Hematopoietic multipotent progenitor cell treated with erythropoietin and hydrocortisone succinate and interleukin-3 and kit ligand, for 8 days (in vitro differentiated cells): ENCODE results near the gene NISCH.

Experiments used
- DNase-seq: peaks from one replicate; pipeline ENCODE4 v3.0.0-alpha.2; 2015

NISCH gene

DNA sequence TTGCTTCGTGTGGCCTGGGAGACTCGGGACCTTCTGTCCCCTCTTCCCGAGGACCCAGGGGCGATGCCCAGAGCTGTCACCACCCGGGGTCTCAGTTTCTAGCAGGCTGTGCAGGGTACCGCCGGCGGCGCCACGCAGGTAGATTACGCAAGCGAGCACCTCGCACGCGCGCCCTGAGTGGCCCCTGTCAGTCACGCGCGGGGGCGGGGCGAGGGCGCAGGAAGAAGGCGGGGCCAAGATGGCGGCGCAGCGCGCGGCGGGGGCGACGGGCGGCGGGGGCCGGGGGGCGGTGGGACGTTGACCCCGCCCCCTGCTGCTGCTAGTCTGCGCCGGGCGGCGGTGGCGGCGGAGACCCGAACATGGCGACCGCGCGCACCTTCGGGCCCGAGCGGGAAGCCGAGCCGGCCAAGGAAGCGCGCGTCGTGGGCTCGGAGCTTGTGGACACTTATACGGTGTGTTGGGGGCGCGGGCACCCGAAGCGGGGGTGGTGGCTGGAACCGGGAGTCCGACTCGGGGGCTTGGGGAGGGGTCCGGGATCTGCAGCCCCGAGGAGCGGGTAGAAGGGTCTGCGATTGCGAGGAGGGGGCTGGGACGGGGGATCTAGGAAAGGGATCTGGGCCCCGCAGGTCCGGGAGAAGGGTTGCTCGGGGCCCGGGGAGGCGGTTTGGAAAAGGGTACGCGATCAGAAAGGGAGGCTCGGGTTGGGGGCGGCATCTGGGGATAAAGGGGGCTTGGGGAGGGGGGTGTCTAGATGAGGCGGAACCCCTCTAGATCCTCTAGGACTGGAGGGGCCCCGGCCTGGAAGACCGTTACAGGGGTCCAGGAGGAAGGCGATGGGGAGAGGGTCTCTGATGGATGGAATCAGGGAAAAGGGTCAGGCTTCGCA is at the start of gene NISCH:
Gene NISCH (plus strand): TSS at position 322 of the 886 bp plus-strand sequence. CDS start 38 bp downstream, at position 360.
- peak; percentile 84 for DNase-seq

DNA sequence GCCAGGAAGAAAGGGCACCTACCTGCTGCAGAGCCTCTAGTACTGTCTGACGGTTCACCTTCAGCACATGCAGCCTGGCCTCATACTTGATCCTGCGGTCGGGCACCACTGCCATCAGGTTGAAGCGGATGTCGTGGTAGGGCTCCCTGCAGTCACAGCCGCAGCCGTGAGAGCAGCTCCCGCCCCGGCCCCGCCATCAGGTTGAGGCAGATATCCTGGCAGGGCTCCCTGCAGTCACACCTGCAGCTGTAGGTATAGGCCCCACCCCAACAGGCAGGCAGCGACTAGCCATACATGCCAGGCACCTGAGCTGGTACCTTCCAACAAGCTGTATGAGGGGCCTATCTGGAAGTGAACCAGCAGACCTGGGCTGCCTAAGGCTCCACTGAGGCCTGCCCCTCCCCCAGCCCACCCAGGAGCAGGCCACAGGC is 49.2 kb upstream of the NISCH start:
- no peak for DNase-seq

DNA sequence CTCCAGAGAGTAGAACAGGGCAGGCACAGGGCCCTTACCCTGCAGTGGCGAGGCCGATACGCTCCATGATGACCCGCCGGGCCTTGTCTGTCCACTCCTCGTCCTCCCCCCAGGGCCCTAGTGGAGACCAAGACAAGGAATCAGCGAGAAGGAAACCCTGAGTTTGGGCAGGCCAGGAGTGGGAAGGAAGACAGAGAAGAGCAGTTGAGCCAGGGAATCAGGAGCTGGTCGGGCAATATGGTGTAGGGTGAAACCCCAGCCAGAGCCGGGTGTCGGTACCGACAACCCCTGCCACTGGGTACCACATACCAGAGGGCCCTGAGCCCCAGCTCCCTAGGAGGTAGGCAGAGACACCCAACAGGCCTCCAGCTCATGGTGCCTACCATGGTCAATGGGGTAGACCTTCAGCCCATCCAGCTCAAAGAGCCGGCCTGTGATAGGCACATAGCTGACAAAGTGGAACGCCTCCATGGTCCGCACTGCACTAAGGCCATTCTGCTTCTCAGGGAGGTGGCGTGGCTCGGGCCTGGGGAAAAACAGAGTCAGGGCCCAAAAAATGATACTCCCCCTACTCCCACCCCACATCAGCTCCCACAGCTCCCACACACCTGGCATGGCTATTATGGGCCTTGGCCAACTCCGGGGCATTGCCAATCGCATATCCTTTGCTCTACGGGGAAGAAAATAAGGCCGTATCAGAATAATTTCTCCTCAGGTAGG is 48.5 kb upstream of the NISCH start:
- DNase-seq: no peak

DNA sequence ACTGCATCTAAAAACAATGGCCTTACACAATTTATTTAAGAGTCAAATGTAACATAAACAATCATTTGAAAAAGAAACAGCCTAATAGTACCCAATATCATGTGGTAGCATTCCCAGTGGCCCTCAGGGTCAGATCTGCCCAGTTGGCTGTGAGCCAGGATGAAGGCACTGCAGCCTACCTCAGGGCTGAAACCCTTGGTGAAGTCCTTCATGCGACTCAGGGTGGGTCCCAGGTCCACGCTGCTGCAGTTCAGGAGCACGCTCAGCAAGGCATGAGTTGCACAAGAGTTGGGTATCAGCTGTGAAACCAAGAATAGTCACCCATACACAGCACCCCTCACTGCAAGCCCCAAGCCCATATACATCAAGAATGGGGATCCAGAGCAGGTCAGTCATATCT is 47.6 kb upstream of the NISCH start:
- DNase-seq: no peak

DNA sequence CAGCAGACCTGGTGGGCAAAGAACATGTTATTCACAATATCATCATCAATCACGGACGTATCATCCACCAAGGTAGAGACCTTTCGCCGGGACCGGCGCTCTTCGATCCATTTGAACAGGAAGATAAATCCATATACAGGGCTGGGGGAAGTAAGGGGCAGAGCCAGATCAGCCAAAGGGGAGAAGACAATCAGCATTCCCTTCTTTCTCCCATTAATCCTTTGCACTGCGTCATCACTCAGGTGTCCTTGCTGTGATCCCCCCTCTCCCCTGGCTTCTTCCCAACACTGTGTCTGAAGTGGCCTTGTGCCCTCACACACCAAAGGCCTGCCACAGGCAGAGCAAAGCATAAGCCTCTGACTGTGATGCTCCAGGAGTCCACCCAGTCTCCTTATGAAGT is 46.9 kb upstream of the NISCH start:
- DNase-seq: no peak

DNA sequence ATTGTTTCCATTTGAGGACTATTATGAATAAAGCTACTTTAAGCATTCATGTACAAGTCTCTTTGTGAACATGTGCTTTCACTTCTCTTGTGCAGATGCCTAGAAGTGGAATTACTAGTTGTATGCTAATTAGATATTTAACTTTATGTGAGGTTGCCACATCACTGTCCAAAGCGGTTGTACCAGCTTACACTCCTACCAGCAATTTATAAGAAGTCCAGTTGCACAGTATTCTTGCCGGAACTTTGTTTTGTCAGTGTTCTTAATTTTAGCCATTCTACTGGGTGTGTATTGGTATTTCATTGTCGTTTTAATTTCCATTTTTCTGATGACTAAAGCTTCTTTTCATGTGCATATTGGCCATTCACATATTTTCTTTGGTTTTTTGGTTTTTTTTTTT is 39.6 kb upstream of the NISCH start:
- DNase-seq: no peak

DNA sequence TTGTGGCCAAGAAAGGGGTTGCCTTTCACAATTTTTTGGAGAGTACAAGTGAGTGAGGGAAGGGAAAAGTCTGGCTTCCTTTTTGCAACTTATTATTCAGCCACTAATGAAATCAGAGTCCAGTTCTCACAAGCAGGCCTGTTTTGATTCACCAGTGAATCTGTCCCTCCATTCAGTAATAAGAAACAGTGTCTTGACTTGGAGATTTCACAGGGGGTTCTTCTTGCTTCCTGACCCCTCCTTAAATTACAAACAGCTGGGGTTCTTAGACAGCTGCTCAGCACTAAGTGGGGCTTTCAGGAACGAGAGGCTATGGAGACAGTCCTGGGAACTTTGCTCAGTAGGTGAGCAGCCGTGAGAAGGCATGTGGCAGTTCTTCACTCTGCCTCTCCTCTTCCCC is 35.0 kb upstream of the NISCH start:
- DNase-seq: no peak

DNA sequence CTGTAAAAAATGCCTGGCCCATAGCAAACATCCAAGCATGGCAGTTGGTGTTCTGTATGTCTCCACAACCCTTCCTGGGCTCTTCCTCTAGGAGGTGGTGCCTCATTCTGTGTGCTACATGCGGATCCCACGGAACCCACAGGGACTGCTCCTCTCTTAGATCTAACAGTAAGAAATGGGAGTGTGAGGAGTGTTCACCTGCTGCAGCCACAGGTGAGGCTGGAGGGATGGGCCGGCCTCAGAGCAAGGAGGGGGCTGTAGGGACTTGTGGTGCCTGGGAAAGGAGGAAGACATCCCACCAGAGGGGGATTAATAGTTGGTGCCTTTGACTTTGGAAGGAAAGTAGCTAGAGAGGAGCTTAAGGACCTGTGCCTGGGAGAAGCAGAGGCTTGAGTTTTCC is 32.7 kb upstream of the NISCH start:
- DNase-seq: no peak

DNA sequence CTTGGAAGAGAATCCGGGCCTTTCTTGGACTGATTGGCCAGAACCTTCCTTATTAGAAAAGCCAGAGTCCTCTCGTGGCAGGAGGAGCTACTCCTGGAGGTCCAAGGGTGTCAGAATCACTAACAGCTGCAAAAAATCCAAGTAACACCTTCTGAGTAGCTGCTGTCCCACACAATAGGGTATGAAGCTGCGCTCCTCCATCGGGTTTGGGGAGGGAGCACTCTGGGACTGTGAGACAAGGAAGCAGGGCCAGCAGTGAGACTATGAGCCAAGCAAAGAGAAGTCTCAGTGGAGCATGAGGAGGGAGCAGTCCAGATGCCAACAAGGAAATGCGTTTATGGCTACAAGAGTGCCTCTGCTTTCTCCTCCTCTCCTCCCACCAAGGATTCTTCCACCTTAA is 32.2 kb upstream of the NISCH start:
- no peak for DNase-seq

DNA sequence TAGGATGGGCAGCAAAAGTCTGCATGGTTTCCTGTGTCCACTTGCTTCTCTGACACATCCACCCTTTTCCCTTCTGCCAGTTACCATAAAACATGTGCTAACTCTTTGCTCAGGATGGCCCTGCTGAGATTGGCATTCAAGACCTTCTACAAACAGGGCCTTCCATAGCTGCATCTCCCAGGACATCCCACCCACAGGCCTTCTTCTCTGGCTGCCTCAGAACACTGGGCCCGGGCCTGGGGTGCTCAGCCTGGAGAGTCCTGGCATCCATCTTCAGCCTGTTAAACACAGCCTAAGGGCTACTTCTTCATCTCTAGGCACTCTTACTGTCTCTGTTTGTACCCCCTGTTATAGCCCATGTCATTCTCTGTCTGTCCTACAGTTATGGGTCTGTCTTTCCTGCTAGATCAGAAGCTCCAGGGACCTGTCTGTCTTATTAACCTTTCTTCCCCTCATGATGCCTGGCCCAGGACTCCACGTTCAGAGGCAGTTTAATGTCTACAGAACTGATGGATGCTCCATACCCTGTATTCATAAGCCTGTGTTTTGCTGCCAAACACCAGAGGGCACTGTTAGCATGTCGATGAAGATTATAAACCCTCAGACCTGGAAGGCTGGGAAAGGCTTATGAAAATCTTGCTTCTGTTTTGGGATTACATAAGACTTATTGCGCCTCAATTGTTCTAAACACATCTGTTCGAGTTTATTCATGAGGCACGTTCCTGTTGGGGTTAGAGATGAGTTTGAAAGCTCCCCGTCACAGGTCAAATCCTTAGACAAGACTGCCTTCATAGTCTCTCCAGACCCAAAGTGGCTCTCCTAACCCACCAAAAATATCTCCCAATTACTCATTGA is 27.0 kb upstream of the NISCH start:
- peak; percentile 71 for DNase-seq

DNA sequence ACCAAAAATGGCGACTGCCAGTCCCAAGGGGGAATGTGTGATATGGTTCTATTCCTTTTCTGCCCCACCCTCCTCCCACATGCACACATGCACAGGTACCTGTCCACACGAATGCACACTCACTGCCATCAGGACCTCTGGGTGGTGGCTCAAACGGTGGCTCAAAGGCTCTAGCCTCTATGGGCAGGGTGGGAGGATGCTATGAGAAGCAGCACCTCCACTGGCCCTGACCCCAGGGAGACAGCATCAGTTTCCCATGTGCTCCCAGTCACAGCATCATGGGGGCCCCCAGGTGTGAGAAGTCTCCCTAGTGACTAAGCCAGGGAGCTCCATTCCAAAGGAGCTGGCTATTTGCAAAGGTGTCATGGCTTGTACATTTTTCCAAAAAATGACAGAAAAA is 26.4 kb upstream of the NISCH start:
- DNase-seq: no peak

DNA sequence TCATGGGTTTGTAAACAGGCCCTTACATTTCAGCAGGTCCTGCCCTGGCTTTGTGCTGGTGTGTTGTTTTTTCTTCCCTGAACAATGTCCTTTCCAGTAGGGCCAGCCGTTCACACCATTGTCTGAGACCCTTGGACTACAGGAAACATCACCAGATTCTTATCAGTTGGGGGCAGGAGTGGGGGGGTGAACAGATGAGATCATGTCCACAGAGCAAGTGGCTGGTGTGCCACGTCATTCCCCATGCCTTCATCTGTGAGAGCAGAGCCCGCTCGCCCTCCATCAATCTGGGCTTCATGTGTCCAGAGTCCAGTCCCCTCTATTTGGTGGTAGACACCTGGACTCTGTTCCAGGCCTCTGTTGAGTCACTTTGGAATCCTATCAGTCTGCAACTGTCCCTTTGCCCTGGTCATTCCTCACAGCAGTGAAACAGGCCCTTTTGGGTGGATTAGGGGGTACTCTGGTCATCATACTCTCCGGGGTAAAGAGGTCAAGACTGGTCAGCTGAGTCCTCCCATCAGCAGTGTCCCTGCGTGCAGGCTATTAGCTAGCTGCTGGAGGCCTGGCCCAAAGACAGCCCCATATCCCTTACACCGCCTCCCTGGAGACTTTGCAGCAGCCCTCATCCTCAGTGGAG is 25.5 kb upstream of the NISCH start:
- no peak for DNase-seq

DNA sequence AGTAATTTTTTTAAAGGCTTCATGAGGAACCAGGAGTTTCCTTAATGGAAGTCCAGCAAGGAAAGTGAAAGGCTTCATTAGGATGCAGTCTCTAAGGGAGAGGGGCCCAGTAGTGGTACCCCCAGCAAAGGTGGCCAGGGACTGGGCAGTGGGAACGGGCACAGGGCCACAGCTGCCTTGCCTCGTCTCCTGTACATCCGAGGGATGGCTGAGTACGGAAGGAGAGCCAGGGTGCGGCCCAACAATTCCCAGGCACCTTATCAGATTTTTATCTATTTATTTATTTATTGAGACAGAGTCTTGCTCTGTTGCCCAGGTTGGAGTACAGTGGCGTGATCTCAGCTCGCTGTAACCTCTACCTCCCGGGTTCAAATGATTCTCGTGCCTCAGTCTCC is 25.0 kb upstream of the NISCH start:
- DNase-seq: no peak

DNA sequence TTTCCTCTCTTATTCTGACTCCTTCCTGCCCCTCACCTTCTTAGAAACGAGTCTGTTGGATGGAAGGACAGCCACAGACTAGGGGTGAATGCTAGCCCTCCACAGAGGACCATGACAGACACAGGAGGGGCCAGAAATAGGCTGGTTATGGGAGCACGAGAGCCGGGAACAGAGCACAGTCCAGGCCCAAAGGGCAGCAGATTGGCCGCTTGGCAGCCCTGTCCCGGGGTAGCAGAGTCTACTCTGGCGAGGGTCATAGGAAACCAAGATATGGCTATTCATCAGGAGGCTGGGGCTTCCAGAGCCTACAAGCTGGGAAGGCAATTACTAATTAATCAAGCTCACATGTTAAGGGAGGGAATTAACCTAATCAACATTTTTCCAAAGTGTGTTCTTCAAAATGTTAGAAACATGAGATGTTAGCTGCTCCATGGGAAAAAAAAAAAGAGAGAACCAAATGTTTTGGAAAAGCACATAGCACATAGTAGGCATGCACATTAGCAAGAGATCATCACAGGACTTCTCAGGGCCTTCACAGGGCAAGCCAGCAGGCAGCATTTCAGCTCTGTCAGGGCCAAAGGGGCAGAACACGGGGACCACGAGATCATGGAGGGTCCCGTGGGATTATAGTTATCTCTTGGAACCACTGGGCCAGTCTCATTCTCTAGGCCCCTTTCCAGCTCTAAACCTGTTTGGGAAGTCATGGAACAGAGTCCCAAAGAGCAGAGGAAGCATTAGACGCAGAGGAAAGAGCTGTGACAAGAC is 23.8 kb upstream of the NISCH start:
- DNase-seq: no peak

DNA sequence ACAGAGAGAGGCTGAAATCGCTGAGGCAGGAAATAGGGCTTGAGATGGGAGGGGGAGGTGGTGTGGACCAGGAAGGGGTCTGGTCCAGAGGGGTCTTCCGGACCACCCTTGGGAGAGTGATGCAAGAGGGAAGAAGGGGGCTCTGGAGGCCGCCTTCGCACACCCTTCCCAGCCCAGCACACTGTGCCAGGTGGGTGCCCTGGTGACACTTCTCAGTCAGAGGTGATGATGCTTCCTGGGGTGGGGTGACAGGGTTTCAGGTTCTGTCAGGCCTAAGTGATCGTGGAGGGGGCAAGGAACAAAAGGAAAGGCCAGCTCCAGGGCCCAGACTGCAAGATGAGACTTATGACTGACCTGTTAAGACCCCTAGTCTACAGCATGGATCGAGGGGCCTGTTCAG is 23.2 kb upstream of the NISCH start:
- DNase-seq: no peak

DNA sequence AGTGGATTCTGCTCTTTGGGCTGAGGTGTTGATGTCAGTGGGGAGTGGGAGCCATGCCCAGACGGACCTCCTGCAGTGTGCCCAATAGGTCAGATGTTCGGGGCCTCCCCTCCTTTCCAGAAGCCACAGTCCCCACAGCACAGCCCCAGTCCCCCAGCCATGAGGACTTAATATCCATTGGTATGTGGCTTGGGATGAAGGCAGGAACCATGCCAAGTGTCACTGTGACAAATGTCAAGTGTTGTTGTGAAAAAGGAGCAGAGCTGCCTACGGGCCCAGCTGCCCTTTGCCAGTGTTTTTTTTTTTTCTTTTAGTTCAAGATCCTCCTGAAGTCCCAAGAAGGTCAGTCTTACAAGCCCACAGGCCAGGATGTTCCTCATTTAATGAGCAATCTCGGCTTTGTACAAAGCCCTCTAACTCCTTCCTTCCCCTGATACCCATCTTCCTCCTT is 22.7 kb upstream of the NISCH start:
- no peak for DNase-seq

DNA sequence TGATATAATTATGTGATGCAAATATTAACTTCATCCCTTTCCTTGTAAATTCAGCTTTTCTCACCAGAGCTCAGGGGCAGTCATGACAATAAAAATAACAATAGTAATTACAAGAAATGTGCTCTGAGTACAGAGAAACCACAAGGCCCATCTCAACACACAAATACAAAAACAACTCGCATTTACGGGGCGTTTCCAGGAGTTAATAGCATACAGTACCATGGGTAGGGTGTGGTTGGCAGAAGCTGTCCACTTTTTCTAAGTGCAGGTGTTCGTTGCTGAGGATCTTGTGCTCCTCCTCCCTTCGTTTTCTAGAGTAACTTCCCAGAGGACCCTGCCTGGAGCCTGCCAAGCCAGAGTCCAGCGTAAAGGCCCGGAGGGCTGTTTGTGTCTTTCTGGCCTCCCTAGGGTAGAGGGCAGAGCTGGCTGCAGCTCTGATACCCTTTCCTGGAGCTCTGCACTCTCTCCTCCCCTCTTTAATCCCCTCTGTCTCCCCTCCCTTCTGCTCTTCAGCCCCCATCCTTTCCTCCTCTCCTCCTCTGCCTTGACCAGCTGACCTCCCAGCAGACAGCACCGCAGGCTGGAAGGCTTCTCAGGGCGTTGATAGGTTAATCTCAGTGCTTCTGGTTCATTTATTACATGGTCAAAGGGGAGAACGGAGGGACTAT is 21.9 kb upstream of the NISCH start:
- DNase-seq: no peak

DNA sequence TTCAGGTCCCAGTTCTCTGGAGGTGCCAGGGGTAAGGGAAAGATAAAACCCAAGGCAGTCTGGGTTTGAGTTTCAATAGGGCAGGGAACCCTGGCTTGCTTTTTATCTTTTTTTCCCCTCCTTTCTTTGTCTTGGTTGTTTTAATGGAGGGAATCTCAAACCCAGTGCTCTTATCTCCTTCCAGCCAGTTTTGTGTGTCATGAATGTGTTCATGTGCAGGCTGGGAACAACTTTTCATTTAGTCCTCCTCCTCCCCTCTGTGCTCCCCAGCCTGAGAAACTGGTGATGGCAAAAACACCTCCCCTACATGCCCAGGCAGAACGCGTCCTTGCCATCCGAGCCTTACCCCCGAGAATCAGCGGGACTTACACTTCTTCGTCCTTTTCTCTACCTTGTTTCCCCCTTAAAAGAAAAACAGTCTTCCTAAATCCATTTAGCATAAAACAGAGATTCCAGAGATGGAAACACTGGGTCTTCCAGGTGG is 21.4 kb upstream of the NISCH start:
- DNase-seq: peak; percentile 73

DNA sequence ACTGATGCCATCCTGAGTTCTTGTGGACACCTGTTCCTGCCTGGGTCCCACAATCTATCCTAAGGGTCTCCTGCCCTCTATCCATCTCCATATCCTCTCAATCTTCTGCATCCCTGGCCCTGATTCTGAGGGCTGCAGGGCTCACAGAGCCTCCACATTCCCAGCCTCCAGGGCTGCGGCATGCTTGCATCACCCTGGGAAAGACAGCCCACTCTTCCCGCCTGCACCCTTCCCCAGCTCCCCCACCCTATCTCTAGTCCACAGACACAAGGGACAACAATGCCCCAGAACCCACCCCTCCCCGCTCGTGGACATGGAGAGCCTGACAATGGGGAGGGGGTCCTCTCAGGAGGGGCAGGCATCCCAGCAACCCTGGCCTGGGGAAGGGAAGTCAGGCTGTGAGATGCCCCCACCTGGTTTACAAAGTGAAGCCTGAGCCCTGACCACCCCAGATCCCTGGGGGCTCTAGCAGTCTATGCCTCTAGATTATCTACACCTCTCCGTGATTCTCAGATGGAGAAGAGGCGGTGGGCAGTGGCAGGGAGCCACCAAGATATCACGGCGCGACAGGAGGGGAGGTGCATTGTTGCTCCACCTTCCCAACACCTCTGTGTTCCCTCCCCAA is 20.8 kb upstream of the NISCH start:
- no peak for DNase-seq

DNA sequence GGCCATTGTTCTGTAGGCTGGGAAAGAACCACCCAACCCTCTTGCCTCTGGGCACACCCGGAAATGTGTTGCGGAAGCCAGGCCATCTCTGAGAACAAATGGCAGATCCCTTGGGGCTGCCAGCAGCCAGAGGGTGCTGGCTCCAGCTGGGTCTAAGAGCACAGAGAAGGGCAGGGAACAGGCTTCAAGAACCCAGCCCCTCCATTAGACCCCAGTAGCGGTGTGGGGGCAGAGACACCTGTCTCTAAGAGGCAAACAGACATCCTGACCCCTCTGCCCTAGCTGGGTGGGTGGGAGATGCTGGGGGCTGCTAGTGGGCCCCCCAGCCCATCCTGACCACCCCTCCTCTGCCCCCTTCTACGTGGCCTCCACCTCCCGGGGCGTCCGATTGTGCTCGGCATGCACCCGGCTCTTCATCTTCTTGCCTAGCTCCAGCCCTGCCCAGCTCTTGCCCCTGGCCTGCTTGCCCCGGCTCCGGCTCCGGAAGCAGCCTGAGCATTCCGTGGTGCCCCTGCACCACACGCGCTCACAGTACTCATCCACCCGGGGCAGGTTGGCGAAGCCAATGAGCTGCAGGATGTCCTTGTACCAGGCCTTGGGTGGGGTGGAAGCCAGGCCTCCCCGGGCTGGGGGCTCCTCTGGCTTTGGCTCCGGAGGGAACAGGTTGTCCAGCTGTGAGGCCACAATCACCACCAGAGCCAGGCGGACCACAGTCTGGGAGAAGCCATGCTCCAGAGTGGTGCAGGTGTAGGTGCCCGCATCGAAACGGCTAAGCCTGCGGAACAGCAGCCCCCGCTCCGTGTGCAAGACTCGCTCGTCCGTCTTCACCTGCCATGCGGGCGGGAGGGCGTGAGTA is 19.9 kb upstream of the NISCH start:
- no peak for DNase-seq
